Rectal smooth muscle tissue (tissue), 1 donor: ENCODE data around the gene MCC.
"Not testable (repeated sequence)": the region's sequence is repeated elsewhere in the genome, so short reads cannot be mapped to it uniquely, and the experiment has no call there.

Source experiments
- H3K27ac ChIP-seq: one replicate; pipeline ENCODE4 v1.7.0; 2013; ENCODE audit warnings: low read depth, low read length, inconsistent platforms
- H3K27me3 ChIP-seq: one replicate; pipeline ENCODE4 v1.7.0; 2013; ENCODE audit warnings: low read length; ENCODE audit not compliant: control insufficient read depth, insufficient read depth
- H3K36me3 ChIP-seq: one replicate; pipeline ENCODE4 v1.7.0; 2013; ENCODE audit warnings: low read length; ENCODE audit not compliant: control insufficient read depth, insufficient read depth
- H3K4me1 ChIP-seq: one replicate; pipeline ENCODE4 v1.7.0; 2013; ENCODE audit warnings: low read length; ENCODE audit not compliant: control insufficient read depth, insufficient read depth
- H3K4me3 ChIP-seq: one replicate; pipeline ENCODE4 v1.7.0; 2013; ENCODE audit warnings: low read length
- H3K9ac ChIP-seq: one replicate; pipeline ENCODE4 v1.7.0; 2013; ENCODE audit warnings: low read length

MCC gene

GRCh38 chr5:113081881-113082546 is 406.2 kb downstream of the MCC start:
- peaks cover 2% of the 10 kb centered on the region for H3K36me3 ChIP-seq
- H3K9ac ChIP-seq, result no peak overlapping the region
- H3K27ac ChIP-seq, result no peak overlapping the region
- no peak overlapping the region for H3K4me3 ChIP-seq
- H3K4me1 ChIP-seq, result no peaks in the 10 kb centered on the region
- H3K27me3 ChIP-seq, result no peaks in the 10 kb centered on the region

GRCh38 chr5:113081091-113081839 is 407.0 kb downstream of the MCC start:
- Histone ChIP-seq H3K9ac (no peak overlapping the region), H3K36me3 (peaks cover 2% of the 10 kb centered on the region), H3K27me3 (no peaks in the 10 kb centered on the region), H3K4me3 (no peak overlapping the region), H3K27ac (no peak overlapping the region), H3K4me1 (no peaks in the 10 kb centered on the region)

- not testable (repeated sequence) for H3K9ac ChIP-seq, H3K4me3 ChIP-seq, H3K27me3 ChIP-seq, H3K4me1 ChIP-seq, H3K27ac ChIP-seq, H3K36me3 ChIP-seq
These were observed 411.6 kb downstream of the MCC start for GRCh38 chr5:113076649-113077048.

- Histone ChIP-seq H3K4me3 (no peak overlapping the region), H3K4me1 (no peaks in the 10 kb centered on the region), H3K27ac (no peak overlapping the region), H3K36me3 (no peaks in the 10 kb centered on the region), H3K27me3 (no peaks in the 10 kb centered on the region), H3K9ac (no peak overlapping the region)
These were observed 413.2 kb downstream of the MCC start for GRCh38 chr5:113075019-113075418.

- not testable (repeated sequence) for H3K27ac ChIP-seq, H3K4me3 ChIP-seq, H3K9ac ChIP-seq, H3K4me1 ChIP-seq, H3K27me3 ChIP-seq, H3K36me3 ChIP-seq
These were observed 414.6 kb downstream of the MCC start for GRCh38 chr5:113073629-113074034.

GRCh38 chr5:113071401-113071800 is 416.9 kb downstream of the MCC start:
- no peaks in the 10 kb centered on the region for H3K36me3 ChIP-seq
- no peaks in the 10 kb centered on the region for H3K4me1 ChIP-seq

GRCh38 chr5:113070901-113071300 is 417.4 kb downstream of the MCC start:
- Histone ChIP-seq H3K27ac (no peak overlapping the region), H3K9ac (no peak overlapping the region), H3K36me3 (no peaks in the 10 kb centered on the region), H3K4me3 (no peak overlapping the region), H3K4me1 (no peaks in the 10 kb centered on the region), H3K27me3 (no peaks in the 10 kb centered on the region)

More at GRCh38 chr5:113071401-113071800, 416.9 kb downstream of the MCC start:
- H3K9ac ChIP-seq, result no peak overlapping the region
- no peaks in the 10 kb centered on the region for H3K27me3 ChIP-seq
- H3K27ac ChIP-seq, result no peak overlapping the region
- H3K4me3 ChIP-seq, result no peak overlapping the region

GRCh38 chr5:113068559-113068958 is 419.7 kb downstream of the MCC start:
- H3K4me1 ChIP-seq, result no peaks in the 10 kb centered on the region
- H3K27me3 ChIP-seq, result no peaks in the 10 kb centered on the region
- no peaks in the 10 kb centered on the region for H3K36me3 ChIP-seq
- no peak overlapping the region for H3K9ac ChIP-seq
- H3K4me3 ChIP-seq, result no peak overlapping the region
- no peak overlapping the region for H3K27ac ChIP-seq

- H3K27ac ChIP-seq, result no peak overlapping the region
- H3K4me3 ChIP-seq, result no peak overlapping the region
- no peak overlapping the region for H3K9ac ChIP-seq
- H3K4me1 ChIP-seq, result no peaks in the 10 kb centered on the region
- H3K36me3 ChIP-seq, result no peaks in the 10 kb centered on the region
- no peaks in the 10 kb centered on the region for H3K27me3 ChIP-seq
These were observed 420.5 kb downstream of the MCC start for GRCh38 chr5:113067635-113068344.

- Histone ChIP-seq H3K27ac (no peak overlapping the region), H3K27me3 (no peaks in the 10 kb centered on the region), H3K36me3 (no peaks in the 10 kb centered on the region), H3K4me1 (no peaks in the 10 kb centered on the region), H3K4me3 (no peak overlapping the region), H3K9ac (no peak overlapping the region)
These were observed 422.6 kb downstream of the MCC start for GRCh38 chr5:113065626-113066025.

GRCh38 chr5:113064806-113065205 is 423.4 kb downstream of the MCC start:
- H3K27me3 ChIP-seq, result no peaks in the 10 kb centered on the region
- no peak overlapping the region for H3K27ac ChIP-seq
- H3K36me3 ChIP-seq, result no peaks in the 10 kb centered on the region
- H3K4me1 ChIP-seq, result no peaks in the 10 kb centered on the region
- no peak overlapping the region for H3K4me3 ChIP-seq
- no peak overlapping the region for H3K9ac ChIP-seq

GRCh38 chr5:113063927-113064326 is 424.3 kb downstream of the MCC start:
- Histone ChIP-seq H3K27me3 (no peaks in the 10 kb centered on the region), H3K36me3 (no peaks in the 10 kb centered on the region), H3K4me3 (no peak overlapping the region), H3K9ac (no peak overlapping the region), H3K4me1 (no peaks in the 10 kb centered on the region), H3K27ac (no peak overlapping the region)
